K562 (cell line): ENCODE data around the gene COL6A2. TPM values are rescaled to one million over a fixed set of nuclear protein-coding genes. Genes with fewer than 3 reads are reported as not detected.

ENCODE experiments used
- ATAC-seq: fragments of 200-7000 bp; cut with Tn5 transposase; 3 replicates; pipeline ENCODE4 v1.9.1; 2020; ENCODE audit warnings: moderate library complexity
- BruUV-seq: library from RNA; stranded (reverse); fragments of 400-500 nt; replicated peaks from 2 replicates; lab custom pipeline; 2021; lab: Mats Ljungman, UMichigan
- CTCF ChIA-PET: fragments of 300-600 bp; formaldehyde crosslinking; extraction: SDS; loops from one replicate; lab custom pipeline; 2021; ENCODE audit warnings: low intra/inter-chr PET ratio; lab: Yijun Ruan, JAX
- POLR2A ChIA-PET: fragments of 300-600, 350-650 bp; sonication (Branson Sonifier 250); formaldehyde crosslinking; extraction: SDS; loops from one replicate; lab custom pipeline; 2021; ENCODE audit warnings: antibody characterized with exemption, inconsistent platforms; lab: Yijun Ruan, JAX
- DNase-seq, 4 experiments: peaks; one replicate each; pipeline versions ENCODE4 v3.0.0 to v3.0.0-alpha.2; 2011 to 2018; ENCODE audit warnings: low spot score in 3 of 4, mixed read lengths in 3 of 4; ENCODE audit errors: extremely low read depth in 1 of 4
- FAIRE-seq: peaks from 2 replicates; lab custom pipeline; 2011; peaks lifted over from hg19 to GRCh38; lab: Jason Lieb, UNC
- H2AFZ ChIP-seq: 2 replicates; pipeline ENCODE4 v1.6.0; 2011; ENCODE audit warnings: low read depth, low read length, control low read depth, inconsistent platforms
- H3K27ac ChIP-seq: fragments of 200-600 bp; 3 replicates; pipeline ENCODE4 v1.8.0; 2011; ENCODE audit warnings: low read depth, mild to moderate bottlenecking, control low read depth, inconsistent platforms, low read length, moderate library complexity, mixed read lengths; ENCODE audit errors: extremely low read depth
- H3K27me3 ChIP-seq, 2 experiments: fragments of 300-600 bp in 1 of 2; 2 replicates in 1 of 2; 3 replicates in 1 of 2; pipeline versions ENCODE4 v1.6.0 to v1.8.0; 2011; ENCODE audit warnings: inconsistent platforms in 2 of 2, low read length in 2 of 2, mild to moderate bottlenecking in 1 of 2, mixed read lengths in 1 of 2, moderate library complexity in 1 of 2; ENCODE audit not compliant: control insufficient read depth in 2 of 2, insufficient read depth in 2 of 2
- H3K36me3 ChIP-seq: fragments of 300-600 bp; 3 replicates; pipeline ENCODE4 v1.8.0; 2011; ENCODE audit warnings: mild to moderate bottlenecking, low read length, inconsistent platforms; ENCODE audit not compliant: control insufficient read depth, insufficient read depth
- H3K4me1 ChIP-seq, 2 experiments: fragments of 200-600 bp in 1 of 2; replicated peaks in 1 of 2; 2 replicates in 1 of 2; 3 replicates in 1 of 2; pipeline versions ENCODE4 v1.5.1 to v1.8.0; 2011; ENCODE audit warnings: inconsistent platforms in 2 of 2, low read length in 2 of 2, mild to moderate bottlenecking in 1 of 2, mixed read lengths in 1 of 2, moderate library complexity in 1 of 2; ENCODE audit not compliant: control insufficient read depth in 2 of 2, insufficient read depth in 2 of 2
- H3K4me2 ChIP-seq: 2 replicates; pipeline ENCODE4 v1.6.1; 2011; ENCODE audit warnings: low read length, control low read depth, inconsistent platforms, mixed read lengths; ENCODE audit not compliant: insufficient read depth
- H3K4me3 ChIP-seq: fragments of 200-600 bp; sonication (generic), shearing (Covaris generic); 2 replicates; pipeline ENCODE4 v1.5.1; 2016; ENCODE audit warnings: control low read depth, inconsistent platforms
- H3K79me2 ChIP-seq: fragments of 200-600 bp; 3 replicates; pipeline ENCODE4 v1.8.0; 2011; ENCODE audit warnings: low read length, inconsistent platforms; ENCODE audit not compliant: control insufficient read depth, insufficient read depth
- H3K9ac ChIP-seq, 2 experiments: 2 replicates each; pipeline versions ENCODE4 v1.6.0 to v1.6.1; 2011; ENCODE audit warnings: low read depth in 2 of 2, low read length in 2 of 2, control low read depth in 1 of 2, inconsistent platforms in 1 of 2, mild to moderate bottlenecking in 1 of 2, mixed read lengths in 1 of 2; ENCODE audit not compliant: insufficient read depth in 1 of 2
- H3K9me1 ChIP-seq: one replicate; pipeline ENCODE4 v1.6.0; 2011; ENCODE audit warnings: inconsistent platforms, mild to moderate bottlenecking, low read length, moderate library complexity; ENCODE audit not compliant: control insufficient read depth, insufficient read depth
- H3K9me3 ChIP-seq: replicated peaks from 2 replicates; pipeline ENCODE4 v1.5.1; 2011; ENCODE audit warnings: low read depth, low read length, inconsistent platforms; ENCODE audit not compliant: control insufficient read depth, insufficient read depth
- H4K20me1 ChIP-seq: replicated peaks from 2 replicates; pipeline ENCODE4 v1.6.1; 2011; ENCODE audit warnings: low read length, inconsistent platforms, mixed read lengths; ENCODE audit not compliant: control insufficient read depth, insufficient read depth
- HMGN3 ChIP-seq: IDR thresholded peaks from 2 replicates; pipeline ENCODE4 v1.6.1; 2011; ENCODE audit warnings: borderline replicate concordance, low read depth, mild to moderate bottlenecking, mixed read lengths, low read length; ENCODE audit not compliant: insufficient read length; ENCODE audit errors: extremely low read depth
- MBD2 ChIP-seq: sonication (generic); IDR thresholded peaks from 2 replicates; pipeline ENCODE4 v1.6.1; 2016; ENCODE audit warnings: low read depth, borderline replicate concordance
- MTA1 ChIP-seq: fragments of 450-650 bp; IDR thresholded peaks from 2 replicates; pipeline ENCODE4 v1.6.1; 2017; ENCODE audit warnings: borderline replicate concordance
- ZNF311 ChIP-seq: fragments of 250-450 bp; sonication (Bioruptor Pico); IDR thresholded peaks from 2 replicates; pipeline ENCODE4 v1.4.0; 2020; ENCODE audit warnings: mild to moderate bottlenecking, moderate library complexity
- WGBS: fragments of 100-300 bp; shearing (Covaris generic); methylation state at CpG from one replicate; pipeline ENCODE4 v1.1.6; 2016; ENCODE audit warnings: low coverage, mixed read lengths; ENCODE audit not compliant: insufficient coverage; ENCODE audit errors: missing lambda C conversion rate; 5-methylcytosine and 5-hydroxymethylcytosine counted together
- in situ Hi-C: fragments of 300-500 bp; cut with MboI; formaldehyde crosslinking; loops from 4 replicates; pipeline ENCODE4 v1.15.0; 2018; ENCODE audit warnings: inconsistent platforms, mixed read lengths
- intact Hi-C: fragments of 100-400 bp; cut with micrococcal nuclease; formaldehyde crosslinking; loops from 2 replicates; pipeline ENCODE4 v1.14.2; 2022
- polyA plus RNA-seq, 8 experiments: library from polyadenylated mRNA; depleted of rRNA in 4 of 8; stranded (reverse) in 5 of 8; unstranded in 3 of 8; fragments of >200 nt; fragmentation: Nextera tagmentation in 2 of 8; fragmentation: Illumina TruSeq in 1 of 8; extraction: Ambion mirVana in 2 of 8; extraction: Trizol in 1 of 8; gene quantifications; 2 replicates each; pipeline versions ENCODE4 v1.2.1 to v1.2.3, GENCODE V29; 2011 to 2014; ENCODE audit warnings: inconsistent platforms in 1 of 8, missing spikeins in 1 of 8
- total RNA-seq, 7 experiments: library from RNA; depleted of rRNA in 6 of 7; stranded (reverse); fragments of >200 nt in 6 of 7; fragmentation: Illumina TruSeq in 2 of 7; extraction: Trizol in 2 of 7; gene quantifications; 2 replicates each; pipeline versions ENCODE4 v1.2.1 to v1.2.3, GENCODE V29; 2011 to 2021; ENCODE audit warnings: low replicate concordance in 1 of 7
- TF ChIP-seq, protein P1 (sequence below): fragments of 250-450 bp; sonication (Bioruptor Pico); IDR thresholded peaks from 2 replicates; pipeline ENCODE4 v1.4.0; 2020; ENCODE audit warnings: borderline replicate concordance

The COL6A2 gene
- total and polyA plus RNA-seq, 9 of the 15 experiments (the other 6 are each of a cell fraction or from before 2014, with no cell fraction given) = 0.07 to 1.1 (median 0.24) TPM; not detected in 3

DNA sequence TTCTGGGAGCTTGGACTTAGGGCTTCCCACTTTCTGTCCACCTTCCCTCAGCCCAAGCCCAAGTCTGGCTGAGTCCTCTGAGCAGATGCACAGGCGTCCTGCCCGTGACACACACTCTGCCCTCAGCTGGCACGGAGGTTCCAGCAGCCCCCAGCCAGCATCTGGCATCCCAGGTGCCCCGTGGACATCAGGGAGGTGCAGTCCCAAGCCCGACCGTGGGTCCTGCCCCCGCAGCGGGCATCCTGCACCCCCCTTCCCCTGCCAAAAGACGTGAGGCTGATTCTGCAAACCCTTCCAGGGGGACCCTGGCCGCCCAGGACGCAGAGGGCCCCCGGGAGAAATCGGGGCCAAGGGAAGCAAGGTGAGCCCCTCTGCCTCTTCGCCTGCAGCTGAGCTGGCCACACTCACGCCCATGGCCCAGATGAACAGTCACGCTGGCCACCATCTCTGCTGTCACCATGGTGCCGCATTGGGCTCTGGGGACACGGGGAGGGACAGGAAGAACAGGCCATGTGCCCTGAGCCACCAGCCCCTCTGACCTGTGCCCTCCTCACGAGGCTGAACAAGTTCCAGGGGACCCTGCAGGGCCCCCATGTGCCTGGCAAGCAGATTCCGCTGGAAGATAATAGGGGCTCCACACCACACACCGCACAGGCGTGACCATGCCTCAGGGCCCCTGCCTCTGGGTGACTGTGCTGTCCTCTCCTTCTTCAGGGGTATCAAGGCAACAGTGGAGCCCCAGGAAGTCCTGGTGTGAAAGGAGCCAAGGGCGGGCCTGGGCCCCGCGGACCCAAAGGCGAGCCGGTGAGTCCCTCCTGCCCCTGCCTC lies 20.6 kb downstream of the COL6A2 start:
- Histone ChIP-seq H2AFZ (no peak overlapping the region), H3K27ac (no peak overlapping the region), H3K9ac (no peak overlapping the region), H3K4me1 (peaks cover 0 to 58% of the 10 kb centered on the region in 2 experiments; a peak in 1 of 5 replicates), H3K27me3 (peaks cover 24 to 71% of the 10 kb centered on the region in 2 experiments; a peak in 4 of 5 replicates), H4K20me1 (no peaks in the 10 kb centered on the region; the same call in 1 of the 2 replicates), H3K9me3 (no peaks in the 10 kb centered on the region; the same call in 1 of the 2 replicates), H3K4me2 (no peak overlapping the region), H3K9me1 (no peaks in the 10 kb centered on the region), H3K4me3 (no peak overlapping the region), H3K79me2 (no peaks in the 10 kb centered on the region), H3K36me3 (no peaks in the 10 kb centered on the region)
- ATAC-seq (no peak), DNase-seq (no peak), FAIRE-seq (no peak)
- BruUV-seq = no TSS peak
- CTCF ChIA-PET = no interaction called here
- in situ Hi-C loops (no loop called here), intact Hi-C loops (no loop called here)
- TF ChIP-seq MTA1 (no peak), ZNF311 (CRISPR knock-in tag) (no peak), MBD2 (no peak), HMGN3 (peak; percentile 20)
- TF ChIP-seq, protein P1, sequence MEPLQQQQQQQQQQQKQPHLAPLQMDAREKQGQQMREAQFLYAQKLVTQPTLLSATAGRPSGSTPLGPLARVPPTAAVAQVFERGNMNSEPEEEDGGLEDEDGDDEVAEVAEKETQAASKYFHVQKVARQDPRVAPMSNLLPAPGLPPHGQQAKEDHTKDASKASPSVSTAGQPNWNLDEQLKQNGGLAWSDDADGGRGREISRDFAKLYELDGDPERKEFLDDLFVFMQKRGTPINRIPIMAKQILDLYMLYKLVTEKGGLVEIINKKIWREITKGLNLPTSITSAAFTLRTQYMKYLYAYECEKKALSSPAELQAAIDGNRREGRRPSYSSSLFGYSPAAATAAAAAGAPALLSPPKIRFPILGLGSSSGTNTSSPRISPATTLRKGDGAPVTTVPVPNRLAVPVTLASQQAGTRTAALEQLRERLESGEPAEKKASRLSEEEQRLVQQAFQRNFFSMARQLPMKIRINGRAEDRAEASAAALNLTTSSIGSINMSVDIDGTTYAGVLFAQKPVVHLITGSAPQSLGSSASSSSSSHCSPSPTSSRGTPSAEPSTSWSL = no peak
- 2% methylated on average over 27 of the region's 27 CpGs for WGBS
- POLR2A ChIA-PET = interaction anchor here (0.7 to 1.7 kb wide), 2 partner anchors 10 to 106 kb away, joined by 3 to 8 read pairs; no protein-coding TSS in a partner anchor
